Measurements from ENCODE around the gene CMKLR1. TPM values are rescaled to one million over a fixed set of nuclear protein-coding genes. Genes with fewer than 3 reads are reported as not detected.

CMKLR1 gene, protein sequence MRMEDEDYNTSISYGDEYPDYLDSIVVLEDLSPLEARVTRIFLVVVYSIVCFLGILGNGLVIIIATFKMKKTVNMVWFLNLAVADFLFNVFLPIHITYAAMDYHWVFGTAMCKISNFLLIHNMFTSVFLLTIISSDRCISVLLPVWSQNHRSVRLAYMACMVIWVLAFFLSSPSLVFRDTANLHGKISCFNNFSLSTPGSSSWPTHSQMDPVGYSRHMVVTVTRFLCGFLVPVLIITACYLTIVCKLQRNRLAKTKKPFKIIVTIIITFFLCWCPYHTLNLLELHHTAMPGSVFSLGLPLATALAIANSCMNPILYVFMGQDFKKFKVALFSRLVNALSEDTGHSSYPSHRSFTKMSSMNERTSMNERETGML
- total RNA-seq (2014; rRNA removed; shearing (Covaris generic)): not detected in 2 replicates

DNA sequence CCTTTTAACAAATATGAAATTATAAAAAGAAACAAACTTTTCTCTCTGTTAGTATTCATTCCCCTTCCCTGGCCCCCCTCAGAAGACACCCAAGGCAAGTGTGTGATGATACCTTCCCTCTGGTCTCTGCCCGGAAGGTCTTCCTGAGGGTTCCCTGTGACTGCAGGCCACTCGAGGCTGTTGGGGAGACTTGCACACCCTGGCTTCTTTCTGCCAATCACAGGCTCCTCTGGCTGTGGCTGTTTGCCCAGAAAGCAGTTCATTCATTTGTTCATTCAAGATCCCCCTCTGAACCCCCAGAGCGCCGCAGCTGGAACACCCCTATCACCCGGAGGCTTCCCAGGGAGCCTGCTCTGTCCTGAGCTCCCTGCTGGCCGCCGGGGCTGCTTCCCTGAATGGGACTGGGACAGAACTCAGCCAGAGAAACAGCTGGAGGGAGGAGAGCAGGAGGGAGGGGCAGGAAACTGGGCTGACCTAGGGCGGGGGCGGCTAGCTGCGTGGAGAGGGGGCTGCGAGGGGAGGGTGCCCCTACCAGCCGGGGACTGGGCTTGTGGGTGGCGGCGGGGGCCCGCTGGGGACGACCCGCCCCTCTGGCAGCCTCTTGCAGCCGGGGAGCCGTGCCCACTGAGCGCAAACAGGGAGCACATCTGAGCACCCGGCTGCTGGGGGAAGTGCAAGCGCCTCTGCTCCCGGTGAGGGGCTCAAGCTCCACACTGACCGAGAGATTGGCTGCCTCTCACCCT, at the start of gene CMKLR1:
Gene CMKLR1, minus strand, starts transcription at position 397 of the 743 bp plus-strand sequence. CDS start 45,720 bp downstream, outside the sequence.
- DNase-seq (ENCODE audit: low spot score): no peak

DNA sequence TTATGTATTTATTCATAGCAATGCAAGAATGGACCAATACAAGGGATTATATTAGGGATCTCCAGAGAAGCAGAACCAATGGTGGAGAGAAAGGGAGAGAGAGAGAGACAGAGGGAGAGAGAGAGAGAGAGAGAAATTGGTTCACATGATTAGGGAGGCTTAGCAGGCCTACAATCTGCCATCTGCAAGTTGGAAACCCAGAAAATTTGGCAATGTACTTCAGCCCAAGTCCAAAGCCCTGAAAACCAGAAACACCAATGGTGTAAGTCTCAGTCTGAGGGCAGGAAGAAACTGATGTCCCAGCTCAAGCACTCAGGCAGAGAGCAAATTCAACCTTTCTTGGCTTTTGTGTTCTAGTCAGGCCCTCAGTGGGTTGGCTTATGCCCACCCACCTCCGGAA, 48.7 kb upstream of the CMKLR1 start:
- no peak for DNase-seq (ENCODE audit: low spot score)

DNA sequence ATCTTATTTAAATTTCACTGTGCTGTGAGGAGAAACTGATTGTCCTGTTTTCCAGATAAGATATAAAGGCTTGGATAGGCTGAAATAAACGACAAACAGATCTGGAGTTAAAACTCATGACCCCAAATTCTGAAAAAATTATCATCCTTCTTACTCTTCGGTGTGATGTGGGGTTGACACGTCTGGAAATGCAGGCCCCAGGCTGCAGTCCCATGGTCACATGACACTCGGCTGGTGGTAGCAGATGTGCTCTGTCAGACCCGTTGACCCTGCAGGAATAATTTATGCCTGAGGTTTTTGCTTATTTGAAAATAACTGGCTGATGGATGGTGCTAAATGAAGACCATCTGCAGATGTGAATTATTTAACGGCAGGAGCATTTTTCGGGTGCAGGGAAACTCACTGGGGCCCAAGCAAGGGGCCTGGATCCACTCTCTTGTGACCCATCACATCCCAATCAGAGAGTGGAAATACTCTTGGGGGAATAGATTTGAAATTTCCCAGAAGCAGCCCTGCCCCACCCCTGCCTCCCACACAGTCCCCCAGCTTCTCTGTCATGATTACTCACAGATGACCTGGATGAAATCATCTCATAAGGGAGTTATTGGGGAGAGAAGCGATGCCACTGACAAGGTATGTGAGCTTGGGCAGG, 47.7 kb upstream of the CMKLR1 start:
- no peak for DNase-seq (ENCODE audit: low spot score)

DNA sequence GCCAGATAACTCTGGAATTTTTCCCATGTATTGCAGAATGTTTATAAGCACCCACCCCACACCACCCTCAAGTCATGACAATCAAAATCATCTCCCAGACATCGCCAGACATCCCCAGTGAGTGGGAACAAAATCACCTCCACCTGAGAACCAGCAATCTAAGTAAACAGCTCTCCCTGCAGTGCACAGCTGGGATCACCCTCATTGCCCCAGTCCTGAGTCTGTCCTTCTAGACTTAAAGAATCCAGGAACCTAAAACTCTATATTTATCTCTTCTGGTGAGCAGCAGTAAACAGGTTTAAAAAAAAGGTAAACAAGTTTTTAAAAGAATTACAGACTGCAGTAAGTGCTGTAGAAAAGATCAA, 43.3 kb upstream of the CMKLR1 start:
- no peak for DNase-seq (ENCODE audit: low spot score)

DNA sequence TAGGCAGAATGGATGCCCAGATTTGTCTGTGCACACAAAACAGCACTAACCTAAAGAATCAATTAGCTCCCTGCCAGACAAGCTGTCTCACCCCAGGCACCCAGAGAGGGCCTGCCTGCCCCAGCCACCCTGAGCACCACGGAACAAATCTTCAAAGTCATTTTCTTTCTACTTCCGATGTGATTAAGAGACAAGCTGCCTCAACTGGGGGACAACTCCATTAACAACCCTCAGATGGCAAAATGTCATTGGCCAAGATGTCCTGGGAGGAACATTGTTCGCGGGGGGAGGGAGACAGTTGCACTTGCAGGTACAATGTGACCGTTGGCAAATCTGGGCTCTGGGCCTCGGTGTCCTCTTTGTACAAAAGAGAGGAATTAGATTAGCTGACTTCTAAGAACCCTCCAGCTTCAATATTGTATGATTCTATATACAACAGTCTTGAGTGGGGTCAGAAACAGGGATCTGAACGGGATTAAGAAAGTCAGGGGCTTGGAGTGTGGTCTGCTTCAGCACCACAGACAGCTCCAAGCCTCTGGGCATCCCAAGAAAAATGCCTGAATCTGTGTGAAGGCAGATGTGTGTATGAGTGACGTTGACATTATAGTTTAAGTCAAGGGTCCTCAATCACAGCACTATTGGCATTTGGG, 42.8 kb upstream of the CMKLR1 start:
- DNase-seq (ENCODE audit: low spot score): peak; percentile 21

DNA sequence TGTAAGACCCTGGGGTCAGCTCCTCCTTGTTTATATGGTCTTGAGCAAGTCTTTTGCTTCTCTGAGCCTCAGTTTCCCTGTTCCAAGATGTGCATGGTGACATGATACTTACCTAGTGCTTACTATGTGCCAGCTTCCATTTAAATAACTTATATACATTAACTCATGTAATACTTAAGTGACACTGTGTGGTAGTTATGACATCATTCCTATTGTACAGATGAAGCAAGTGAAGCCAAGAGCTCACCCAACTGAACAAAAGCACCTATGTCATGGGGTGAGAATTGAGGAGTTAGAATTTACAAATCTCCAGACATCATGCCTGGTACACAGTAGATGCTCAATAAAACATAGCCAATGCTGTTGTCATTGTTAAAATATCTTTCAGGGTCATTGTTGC, 41.3 kb upstream of the CMKLR1 start:
- no peak for DNase-seq (ENCODE audit: low spot score)

DNA sequence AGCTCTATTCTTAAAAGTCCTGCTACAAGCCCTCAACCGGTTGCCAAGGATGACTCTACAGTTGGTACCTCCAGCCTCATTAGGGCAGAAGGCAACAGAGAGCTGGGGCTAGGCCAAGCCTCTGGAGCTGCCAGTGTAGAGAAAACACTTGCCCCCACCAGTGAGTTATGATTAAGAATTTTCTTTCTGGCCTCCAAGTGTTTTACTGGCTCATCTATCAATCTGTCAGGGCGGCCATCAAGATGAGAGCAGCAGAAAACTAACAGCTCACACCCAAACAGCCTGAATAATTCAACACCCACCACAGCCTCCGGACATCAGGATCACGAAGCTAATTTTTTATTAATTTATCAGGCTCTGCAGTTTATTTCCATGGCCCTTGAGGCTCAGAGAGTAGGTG, 40.7 kb upstream of the CMKLR1 start:
- DNase-seq (ENCODE audit: low spot score): no peak

DNA sequence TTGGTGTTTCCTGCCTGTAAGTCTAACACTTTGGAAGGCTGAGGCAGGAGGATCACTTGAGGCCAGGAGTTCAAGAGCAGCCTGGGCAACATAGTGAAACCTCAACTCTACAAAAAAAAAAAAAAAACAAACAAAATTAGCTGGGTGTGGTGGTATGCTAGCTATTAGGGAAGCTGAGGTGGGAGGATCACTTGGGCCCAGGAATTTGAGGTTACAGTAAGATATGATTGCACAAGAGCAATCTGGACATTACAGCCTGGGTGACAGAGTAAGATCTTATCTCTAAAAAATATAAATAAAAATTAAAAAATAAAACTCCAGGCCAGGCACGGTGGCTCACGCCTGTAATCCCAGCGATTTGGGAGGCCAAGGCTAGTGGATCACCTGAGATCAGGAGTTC, 39.8 kb upstream of the CMKLR1 start:
- DNase-seq (ENCODE audit: low spot score): no peak

DNA sequence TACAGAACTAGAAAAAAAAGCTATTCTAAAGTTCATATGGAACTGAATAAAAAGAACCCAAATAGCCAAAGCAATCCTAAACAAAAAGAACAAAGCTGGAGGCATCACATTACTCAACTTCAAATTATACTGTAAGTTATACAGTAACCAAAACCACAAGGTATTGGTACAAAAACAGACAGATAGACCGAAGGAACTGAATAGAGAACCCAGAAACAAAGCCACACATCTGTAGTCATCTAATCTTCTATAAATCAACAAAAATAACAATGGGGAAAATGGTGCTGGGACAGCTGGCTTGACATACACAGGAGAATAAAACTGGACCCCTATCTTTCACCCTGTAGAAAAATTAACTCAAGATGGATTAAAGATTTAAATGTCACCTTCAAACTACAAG, 38.1 kb upstream of the CMKLR1 start:
- DNase-seq (ENCODE audit: low spot score): no peak

DNA sequence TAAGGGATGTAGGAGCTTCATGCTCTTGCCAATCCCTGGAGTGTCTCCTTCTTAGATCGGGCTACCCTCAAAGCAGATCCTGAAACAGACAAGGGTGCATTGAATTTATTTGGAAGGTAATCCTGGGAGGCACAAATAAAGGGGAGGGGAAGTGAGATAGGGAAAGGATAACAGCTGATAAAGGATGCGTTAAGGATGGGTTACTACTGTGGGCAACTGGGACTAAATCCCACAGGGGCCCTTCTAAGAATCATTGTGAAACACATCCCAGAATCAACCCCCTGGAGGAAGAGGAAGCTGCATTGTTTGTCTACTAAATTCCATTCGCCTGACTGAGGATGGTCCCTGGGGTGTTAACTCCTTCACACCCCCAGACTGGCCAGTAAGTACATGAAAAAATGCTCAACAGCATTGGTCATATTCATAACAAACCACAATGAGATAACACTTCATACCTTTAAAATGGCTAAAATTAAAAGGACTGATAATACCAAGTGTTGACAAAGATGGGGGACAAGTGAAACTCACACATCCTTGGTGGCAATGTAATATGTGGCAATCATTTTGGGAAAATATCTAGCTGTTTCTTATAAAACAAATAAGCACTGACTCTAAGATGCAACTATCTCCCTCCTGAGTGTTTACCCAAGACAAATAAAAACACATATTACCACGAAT, 37.0 kb upstream of the CMKLR1 start:
- DNase-seq (ENCODE audit: low spot score): no peak

DNA sequence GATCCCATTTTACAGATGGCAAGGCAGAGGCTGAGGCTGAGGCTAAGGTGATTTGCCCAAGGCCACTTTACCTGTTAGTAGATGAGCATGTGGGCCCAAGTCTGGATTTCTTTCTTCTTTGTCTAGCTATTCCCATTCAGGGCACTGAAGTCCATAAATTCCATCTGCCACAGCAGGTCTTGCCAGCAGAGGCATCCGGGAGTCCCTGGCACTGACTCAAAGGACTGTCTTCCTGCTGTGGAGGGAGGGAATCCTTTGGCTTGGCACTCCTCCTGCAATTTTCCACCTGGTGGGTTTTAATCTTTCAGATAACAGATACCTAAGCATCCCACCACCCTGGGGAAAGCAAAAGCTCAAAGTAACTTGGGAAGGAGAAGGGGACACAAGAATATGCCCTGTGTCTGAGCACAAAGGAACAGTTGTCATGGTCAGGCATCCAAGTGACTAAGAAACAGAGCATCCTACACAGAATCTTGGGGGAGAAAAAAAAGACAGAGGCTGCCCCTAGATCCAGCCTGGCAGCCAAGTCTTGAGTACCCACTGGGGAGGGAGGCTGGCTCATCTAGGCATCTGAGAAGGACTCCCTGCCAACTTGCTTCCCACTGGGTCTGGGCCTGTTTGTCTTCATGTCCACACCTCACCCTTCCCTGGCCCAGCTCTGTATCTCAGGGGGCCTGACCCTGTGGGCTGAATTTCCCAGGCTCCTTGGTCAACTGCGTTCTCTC, 35.6 kb upstream of the CMKLR1 start:
- DNase-seq (ENCODE audit: low spot score): peak; percentile 17

DNA sequence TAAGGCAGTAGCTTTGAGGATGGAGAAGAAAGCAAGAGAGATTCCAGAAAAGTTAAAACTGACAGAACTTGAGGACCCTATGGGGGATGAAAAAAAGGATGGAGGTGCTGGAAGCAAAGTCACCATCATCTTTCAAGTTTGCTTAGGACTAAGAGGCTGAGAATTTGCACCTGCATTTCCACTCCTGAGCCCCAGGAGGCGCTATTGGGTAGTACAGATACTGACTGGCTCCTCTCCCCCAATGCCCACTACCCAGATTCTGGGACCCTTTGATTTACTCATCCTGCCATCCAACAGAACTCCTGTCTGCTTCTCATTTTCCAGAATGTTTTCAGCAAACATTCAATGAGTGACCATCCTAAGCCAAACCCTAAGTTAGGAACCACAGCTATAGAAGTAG, 34.0 kb upstream of the CMKLR1 start:
- DNase-seq (ENCODE audit: low spot score): no peak

DNA sequence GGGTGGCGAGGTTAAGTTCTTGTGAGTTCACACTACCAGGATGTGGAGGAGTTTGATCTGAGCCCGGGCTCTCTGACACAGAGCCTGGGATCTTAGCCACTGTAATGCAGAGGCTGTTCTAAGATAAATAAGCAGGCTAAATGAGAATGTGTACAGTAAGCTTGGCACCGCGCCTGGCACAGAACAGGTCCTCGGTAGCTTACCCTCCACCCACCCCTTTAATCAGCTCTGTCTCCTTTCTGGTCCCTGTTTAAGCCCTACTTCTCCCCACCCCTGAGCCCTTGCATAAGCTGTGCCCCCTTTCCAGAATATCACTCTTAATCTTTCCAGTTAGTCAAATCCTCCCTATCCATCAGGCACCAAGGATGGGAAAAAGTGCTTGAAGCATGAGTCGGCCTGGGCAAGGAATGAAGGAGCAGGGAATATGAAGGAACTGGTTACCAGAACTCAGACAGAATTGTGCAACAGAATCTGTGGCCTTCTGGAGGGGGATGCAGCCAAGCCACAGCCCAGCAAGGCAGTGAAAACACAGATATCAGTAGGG, 32.8 kb upstream of the CMKLR1 start:
- no peak for DNase-seq (ENCODE audit: low spot score)

DNA sequence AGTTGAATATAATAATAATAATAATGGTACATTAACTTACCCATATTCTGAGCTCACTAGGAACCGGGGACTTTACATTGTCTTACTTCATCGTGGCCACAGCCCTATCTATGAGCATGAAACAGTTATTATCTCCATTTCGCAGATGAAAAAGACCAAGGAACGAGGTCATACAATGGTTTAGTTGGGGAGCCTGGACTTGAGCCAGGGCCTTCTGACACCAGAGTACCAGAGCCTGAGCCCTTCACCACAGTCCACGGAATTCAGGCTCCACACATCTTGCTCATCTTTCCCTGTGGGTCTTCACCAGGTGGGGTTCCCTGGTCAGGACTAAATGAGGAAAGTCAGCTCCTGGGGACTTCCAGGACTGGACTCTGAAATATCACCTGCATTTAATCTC, 31.3 kb upstream of the CMKLR1 start:
- DNase-seq (ENCODE audit: low spot score): no peak

DNA sequence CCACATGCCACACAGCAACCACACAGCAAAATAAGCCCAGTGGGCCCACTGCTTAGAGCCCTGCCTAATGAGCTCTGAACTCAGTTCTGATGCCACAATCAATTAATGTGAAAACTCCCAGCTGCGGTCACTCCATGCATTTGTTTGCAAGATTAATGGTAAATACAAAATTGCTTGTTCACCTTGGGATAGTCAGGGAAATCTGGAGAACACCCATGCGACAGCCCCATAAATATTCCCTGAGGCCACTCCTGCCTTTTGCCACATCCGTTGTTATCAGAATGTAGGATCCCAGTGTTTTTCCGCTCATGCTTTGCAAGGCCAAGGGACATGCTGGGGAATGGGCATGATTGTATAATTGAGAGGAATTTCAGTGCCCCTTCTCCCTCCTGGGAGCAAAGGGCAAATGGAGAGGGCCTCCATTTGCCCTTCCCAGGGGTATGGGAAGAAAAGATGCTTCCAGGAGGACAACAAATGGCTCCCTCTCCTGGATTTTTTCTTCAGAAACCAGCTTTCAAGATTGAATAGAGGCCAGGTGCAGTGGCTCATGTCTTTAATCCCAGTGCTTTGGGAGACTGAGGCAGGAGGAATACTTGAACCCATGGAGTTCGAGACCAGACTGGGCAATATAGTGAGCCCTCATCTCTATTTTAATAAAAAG, 30.8 kb upstream of the CMKLR1 start:
- no peak for DNase-seq (ENCODE audit: low spot score)

DNA sequence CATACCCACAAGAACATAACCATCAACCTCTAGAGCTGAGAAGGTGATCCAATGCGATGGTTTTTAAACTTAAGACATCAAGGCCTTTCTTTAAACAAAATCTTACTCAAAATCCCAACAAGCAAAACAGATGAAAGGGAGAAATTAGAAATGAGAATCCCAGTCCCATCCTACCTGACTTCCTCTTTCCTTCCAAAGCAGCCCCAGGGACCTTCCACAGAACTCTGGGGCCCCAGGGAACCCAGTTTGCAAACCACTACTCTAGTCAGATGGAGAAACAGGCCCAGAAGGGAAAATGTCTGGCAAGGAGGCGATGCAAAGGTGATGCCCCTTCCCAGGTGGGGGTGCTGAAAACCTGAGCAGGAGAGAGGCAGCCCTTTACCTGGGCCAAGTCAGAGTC, 29.0 kb upstream of the CMKLR1 start:
- no peak for DNase-seq (ENCODE audit: low spot score)

DNA sequence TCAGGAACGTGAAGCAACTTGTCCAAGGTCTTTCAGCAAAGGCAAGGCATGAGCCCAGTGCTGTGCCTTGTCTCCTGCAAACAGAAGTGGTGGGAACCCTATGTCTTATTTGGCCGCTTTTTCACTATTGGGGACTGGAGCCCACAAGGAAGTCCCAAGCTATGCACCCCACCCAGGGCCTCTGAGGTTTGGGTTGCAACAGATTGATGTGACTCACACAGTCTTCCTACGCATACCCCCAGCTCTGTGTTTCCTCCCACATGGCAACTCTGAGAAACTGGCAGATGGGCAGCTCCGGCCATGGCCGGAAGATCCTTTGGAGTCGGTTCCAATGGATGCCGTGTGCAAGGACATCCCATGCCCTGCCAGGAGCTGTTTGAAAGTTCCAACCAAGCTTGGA, 28.3 kb upstream of the CMKLR1 start:
- no peak for DNase-seq (ENCODE audit: low spot score)

DNA sequence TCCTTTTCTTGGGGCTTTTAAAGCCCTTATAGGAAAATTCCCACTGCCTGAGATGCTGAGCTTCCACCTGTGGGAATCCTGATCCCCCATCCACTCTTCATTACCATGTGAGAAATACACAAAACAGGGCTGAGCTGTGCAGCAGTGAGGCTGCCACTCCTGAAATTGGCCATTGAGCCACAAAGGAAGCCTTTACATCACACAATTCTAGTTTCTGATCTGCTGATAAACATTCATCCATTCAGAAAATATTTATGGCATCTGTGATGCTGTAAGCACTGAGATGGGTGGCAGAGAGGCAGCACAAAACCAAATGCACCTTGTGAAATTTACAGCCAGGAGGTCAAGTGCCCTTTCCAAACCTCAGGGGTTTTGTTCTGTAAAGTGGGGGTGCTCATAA, 26.2 kb upstream of the CMKLR1 start:
- DNase-seq (ENCODE audit: low spot score): no peak

DNA sequence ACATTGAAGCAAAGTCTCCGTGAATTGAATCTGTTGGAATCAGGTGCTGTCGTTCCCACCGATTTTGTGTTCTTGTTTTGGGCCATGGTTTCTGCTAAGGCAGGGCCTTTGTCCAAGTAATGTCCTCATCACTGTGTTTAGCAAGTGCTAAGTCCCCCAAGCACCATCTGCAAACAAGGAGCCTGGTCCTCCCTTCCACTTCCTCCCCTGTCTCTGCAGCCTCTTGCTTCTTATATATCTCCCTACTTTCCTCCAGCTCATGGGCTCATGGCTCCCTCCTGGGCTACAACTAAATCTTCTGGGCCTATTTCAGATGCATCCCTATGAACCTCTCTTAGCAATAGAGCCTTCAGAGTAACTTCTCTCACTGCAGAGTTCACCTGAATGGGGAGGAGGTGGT, 25.8 kb upstream of the CMKLR1 start:
- no peak for DNase-seq (ENCODE audit: low spot score)

DNA sequence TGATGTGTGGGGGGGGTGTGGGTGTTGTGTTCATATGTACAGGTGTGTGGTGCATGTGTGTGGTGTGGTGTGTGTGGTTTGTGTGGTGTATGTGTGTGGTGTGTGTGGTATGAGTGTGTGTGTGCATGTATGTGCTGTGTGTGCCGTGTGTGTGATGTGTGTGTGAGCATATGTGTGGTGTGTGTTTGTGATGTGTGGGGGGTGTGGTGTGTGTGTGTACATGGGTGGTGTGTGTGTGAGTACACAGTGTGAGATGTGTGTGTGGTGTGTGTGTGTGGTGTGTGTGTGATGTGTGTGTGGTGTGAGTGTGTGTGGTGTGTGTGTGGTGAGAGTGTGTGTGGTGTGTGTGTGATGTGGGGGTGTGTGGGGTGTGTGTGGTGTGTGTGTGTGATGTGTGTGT, 24.5 kb upstream of the CMKLR1 start:
- no peak for DNase-seq (ENCODE audit: low spot score)

All from HT-29 (cell line).